ENCODE data around the gene COL13A1.

DNA sequence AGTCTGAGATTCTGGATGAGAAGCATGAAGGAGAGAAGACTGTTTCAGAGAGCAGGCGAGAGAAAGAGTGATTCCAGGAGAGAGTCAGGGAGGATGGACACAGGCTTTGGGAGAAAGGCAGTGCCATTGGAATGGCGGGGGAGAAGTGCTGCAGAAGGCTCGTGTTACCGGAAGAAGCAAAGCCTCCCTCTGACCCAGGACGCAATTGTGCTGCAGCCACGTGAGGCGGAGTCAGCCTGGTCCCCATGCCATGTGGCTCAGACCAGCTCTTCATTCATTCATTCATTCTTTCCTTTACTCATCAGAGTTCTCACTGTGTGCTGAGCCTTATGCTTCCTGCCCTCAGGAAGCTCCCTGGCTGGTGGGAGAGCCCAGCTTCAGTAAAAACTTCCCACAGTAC, 49.2 kb upstream of the COL13A1 start:
- TF ChIP-seq CTCF (IDR thresholded peaks at IDR 0.05) (no peak), POLR2A (IDR thresholded peaks at IDR 0.05) (no peak)
